ENCODE data around the gene KRTAP4-9.
"Not testable (repeated sequence)": the region's sequence is repeated elsewhere in the genome, so short reads cannot be mapped to it uniquely, and the experiment has no call there.

Gene KRTAP4-9

GRCh38 chr17:41111151-41111885 is 6.1 kb downstream of the KRTAP4-9 start:
- peaks cover 2% of the 10 kb centered on the region for H3K4me1 ChIP-seq (ENCODE audit: insufficient read depth, insufficient read length)
- TF ChIP-seq ZNF274 (IDR thresholded peaks at IDR 0.05; ENCODE audit: low read depth, low read length) (no peak), YY1 (IDR thresholded peaks at IDR 0.05; ENCODE audit: insufficient read depth, insufficient read length) (no peak), SUZ12 (IDR thresholded peaks at IDR 0.05; ENCODE audit: extremely low read depth, insufficient read depth, insufficient read length) (no peak)
- no peak overlapping the region for H3K4me3 ChIP-seq (ENCODE audit: insufficient read length, low read depth)
- no peak for DNase-seq (ENCODE audit: low read depth, low spot score)
- H3K27me3 ChIP-seq (ENCODE audit: insufficient read depth, insufficient read length) = no peaks in the 10 kb centered on the region
- H3K9me3 ChIP-seq (ENCODE audit: insufficient read depth, low read length) = peaks cover 44% of the 10 kb centered on the region
- no peak overlapping the region for H3K9ac ChIP-seq (ENCODE audit: insufficient read length, low read depth)
- H3K36me3 ChIP-seq (ENCODE audit: insufficient read depth, insufficient read length, low read length) = no peaks in the 10 kb centered on the region

- no peak for DNase-seq (ENCODE audit: low read depth, low spot score)
- Histone ChIP-seq H3K9me3 (ENCODE audit: insufficient read depth, low read length) (peaks cover 33% of the 10 kb centered on the region), H3K4me3 (ENCODE audit: insufficient read length, low read depth) (no peak overlapping the region), H3K36me3 (ENCODE audit: insufficient read depth, insufficient read length, low read length) (no peaks in the 10 kb centered on the region), H3K27me3 (ENCODE audit: insufficient read depth, insufficient read length) (no peaks in the 10 kb centered on the region), H3K9ac (ENCODE audit: insufficient read length, low read depth) (no peak overlapping the region), H3K4me1 (ENCODE audit: insufficient read depth, insufficient read length) (peaks cover 2% of the 10 kb centered on the region)
- no peak for TF ChIP-seq ZNF274 (IDR thresholded peaks at IDR 0.05; ENCODE audit: low read depth, low read length)
- no peak for TF ChIP-seq YY1 (IDR thresholded peaks at IDR 0.05; ENCODE audit: insufficient read depth, insufficient read length)
- TF ChIP-seq SUZ12 (IDR thresholded peaks at IDR 0.05; ENCODE audit: extremely low read depth, insufficient read depth, insufficient read length) = no peak
Measured at GRCh38 chr17:41116297-41116696, 11.1 kb downstream of the KRTAP4-9 start.

GRCh38 chr17:41117846-41118386 is 12.7 kb downstream of the KRTAP4-9 start, which contains the start of gene KRTAP4-11:
TSS of gene KRTAP4-11 (minus strand) at chr17:41118373. CDS start at chr17:41118315, 58 bp downstream.
- not testable (repeated sequence) for H3K36me3 ChIP-seq (ENCODE audit: insufficient read depth, insufficient read length, low read length); H3K4me3 ChIP-seq (ENCODE audit: insufficient read length, low read depth); H3K27me3 ChIP-seq (ENCODE audit: insufficient read depth, insufficient read length); H3K9ac ChIP-seq (ENCODE audit: insufficient read length, low read depth); H3K4me1 ChIP-seq (ENCODE audit: insufficient read depth, insufficient read length); DNase-seq (ENCODE audit: low read depth, low spot score)
- peaks cover 17% of the 10 kb centered on the region for H3K9me3 ChIP-seq (ENCODE audit: insufficient read depth, low read length)

GRCh38 chr17:41118721-41119120 is 13.5 kb downstream of the KRTAP4-9 start:
- Histone ChIP-seq H3K9me3 (ENCODE audit: insufficient read depth, low read length) (peaks cover 9% of the 10 kb centered on the region; the same call in 1 of the 2 replicates), H3K4me3 (ENCODE audit: insufficient read length, low read depth) (no peak overlapping the region), H3K27me3 (ENCODE audit: insufficient read depth, insufficient read length) (no peaks in the 10 kb centered on the region), H3K4me1 (ENCODE audit: insufficient read depth, insufficient read length) (peaks cover 2% of the 10 kb centered on the region), H3K9ac (ENCODE audit: insufficient read length, low read depth) (no peak overlapping the region), H3K36me3 (ENCODE audit: insufficient read depth, insufficient read length, low read length) (no peaks in the 10 kb centered on the region)
- no peak for TF ChIP-seq YY1 (IDR thresholded peaks at IDR 0.05; ENCODE audit: insufficient read depth, insufficient read length)
- no peak for TF ChIP-seq ZNF274 (IDR thresholded peaks at IDR 0.05; ENCODE audit: low read depth, low read length)
- no peak for TF ChIP-seq SUZ12 (IDR thresholded peaks at IDR 0.05; ENCODE audit: extremely low read depth, insufficient read depth, insufficient read length)
- DNase-seq (ENCODE audit: low read depth, low spot score) = no peak

GRCh38 chr17:41119696-41120690 is 14.8 kb downstream of the KRTAP4-9 start:
- H3K9ac ChIP-seq (ENCODE audit: insufficient read length, low read depth); H3K4me3 ChIP-seq (ENCODE audit: insufficient read length, low read depth); H3K4me1 ChIP-seq (ENCODE audit: insufficient read depth, insufficient read length); H3K36me3 ChIP-seq (ENCODE audit: insufficient read depth, insufficient read length, low read length); H3K27me3 ChIP-seq (ENCODE audit: insufficient read depth, insufficient read length); H3K9me3 ChIP-seq (ENCODE audit: insufficient read depth, low read length); DNase-seq (ENCODE audit: low read depth, low spot score): not testable (repeated sequence)

GRCh38 chr17:41121742-41122141 is 16.6 kb downstream of the KRTAP4-9 start:
- no peak overlapping the region for H3K9ac ChIP-seq (ENCODE audit: insufficient read length, low read depth)

DNA sequence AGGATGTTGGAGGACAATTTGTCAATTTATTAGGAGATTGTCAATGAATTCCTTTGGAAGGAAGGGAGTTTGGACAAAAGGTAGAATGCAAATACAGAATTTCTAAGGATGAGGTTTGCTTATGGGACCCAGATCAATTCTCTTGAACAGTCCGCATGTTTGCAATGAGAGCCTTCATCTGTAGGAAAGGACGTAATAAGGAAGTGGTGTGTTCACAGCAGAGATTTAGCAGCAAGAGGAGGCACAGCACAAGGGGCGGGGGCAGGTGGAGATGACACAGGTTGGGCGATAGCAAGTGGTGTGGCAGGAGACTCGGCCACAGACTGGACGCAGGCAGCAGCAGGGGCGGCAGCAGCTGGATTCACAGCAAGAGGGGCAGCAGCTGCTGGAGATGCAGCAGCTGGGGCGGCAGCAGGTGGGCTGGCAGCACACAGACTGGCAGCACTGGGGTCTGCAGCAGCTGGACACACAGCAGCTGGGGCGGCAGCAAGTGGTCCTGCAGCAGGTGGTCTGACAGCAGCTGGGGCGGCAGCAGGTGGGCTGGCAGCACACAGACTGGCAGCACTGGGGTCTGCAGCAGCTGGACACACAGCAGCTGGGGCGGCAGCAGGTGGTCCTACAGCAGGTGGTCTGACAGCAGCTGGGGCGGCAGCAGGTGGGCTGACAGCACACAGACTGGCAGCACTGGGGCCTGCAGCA is 18.3 kb downstream of the KRTAP4-9 start:
- H3K4me1 ChIP-seq (ENCODE audit: insufficient read depth, insufficient read length); H3K36me3 ChIP-seq (ENCODE audit: insufficient read depth, insufficient read length, low read length); H3K9me3 ChIP-seq (ENCODE audit: insufficient read depth, low read length); H3K4me3 ChIP-seq (ENCODE audit: insufficient read length, low read depth); H3K27me3 ChIP-seq (ENCODE audit: insufficient read depth, insufficient read length); DNase-seq (ENCODE audit: low read depth, low spot score); H3K9ac ChIP-seq (ENCODE audit: insufficient read length, low read depth): not testable (repeated sequence)

More at GRCh38 chr17:41121742-41122141, 16.6 kb downstream of the KRTAP4-9 start:
- no peak for TF ChIP-seq SUZ12 (IDR thresholded peaks at IDR 0.05; ENCODE audit: extremely low read depth, insufficient read depth, insufficient read length)
- no peak for TF ChIP-seq YY1 (IDR thresholded peaks at IDR 0.05; ENCODE audit: insufficient read depth, insufficient read length)
- TF ChIP-seq ZNF274 (IDR thresholded peaks at IDR 0.05; ENCODE audit: low read depth, low read length) = no peak
- Histone ChIP-seq H3K27me3 (ENCODE audit: insufficient read depth, insufficient read length) (no peaks in the 10 kb centered on the region), H3K4me1 (ENCODE audit: insufficient read depth, insufficient read length) (no peaks in the 10 kb centered on the region), H3K36me3 (ENCODE audit: insufficient read depth, insufficient read length, low read length) (no peaks in the 10 kb centered on the region), H3K4me3 (ENCODE audit: insufficient read length, low read depth) (no peak overlapping the region), H3K9me3 (ENCODE audit: insufficient read depth, low read length) (no peaks in the 10 kb centered on the region)
- DNase-seq (ENCODE audit: low read depth, low spot score) = no peak

- H3K27me3 ChIP-seq (ENCODE audit: insufficient read depth, insufficient read length); H3K4me3 ChIP-seq (ENCODE audit: insufficient read length, low read depth); H3K9ac ChIP-seq (ENCODE audit: insufficient read length, low read depth); H3K4me1 ChIP-seq (ENCODE audit: insufficient read depth, insufficient read length); H3K36me3 ChIP-seq (ENCODE audit: insufficient read depth, insufficient read length, low read length); H3K9me3 ChIP-seq (ENCODE audit: insufficient read depth, low read length); DNase-seq (ENCODE audit: low read depth, low spot score): not testable (repeated sequence)
Measured at GRCh38 chr17:41123991-41124371, 18.8 kb downstream of the KRTAP4-9 start, which contains the start of gene KRTAP4-12. TSS of gene KRTAP4-12 (minus strand) at chr17:41124182. CDS start at chr17:41124122, 60 bp downstream.

All from NT2/D1 (cell line).